Loucy (cell line): ENCODE measurements around the gene UCP1.

Source experiments
- H2AFZ ChIP-seq: fragments of 200-600 bp; sonication (generic); 2 replicates; pipeline ENCODE4 v1.6.0; 2016; ENCODE audit warnings: antibody characterized with exemption, mild to moderate bottlenecking, low read length, moderate library complexity
- H3F3A ChIP-seq: fragments of 200-600 bp; 2 replicates; pipeline ENCODE4 v1.6.0; 2016; ENCODE audit warnings: antibody characterized with exemption, low read depth, mild to moderate bottlenecking
- H3K27me3 ChIP-seq: fragments of 200-600 bp; sonication (generic); 2 replicates; pipeline ENCODE4 v1.6.1; 2014; ENCODE audit warnings: low read length, mild to moderate bottlenecking; ENCODE audit not compliant: insufficient read depth, poor library complexity, severe bottlenecking
- H3K36me3 ChIP-seq: fragments of 200-600 bp; sonication (generic); 2 replicates; pipeline ENCODE4 v1.6.1; 2016; ENCODE audit warnings: low read length; ENCODE audit not compliant: insufficient read depth
- H3K4me1 ChIP-seq: fragments of 200-600 bp; sonication (generic); 2 replicates; pipeline ENCODE4 v1.5.1; 2014; ENCODE audit warnings: low read length, mild to moderate bottlenecking; ENCODE audit not compliant: insufficient read depth, poor library complexity, severe bottlenecking
- H3K4me2 ChIP-seq: fragments of 200-600 bp; sonication (generic); 2 replicates; pipeline ENCODE4 v1.6.0; 2014; ENCODE audit warnings: antibody characterized with exemption, low read length, low read depth, mild to moderate bottlenecking; ENCODE audit not compliant: poor library complexity, severe bottlenecking
- H3K4me3 ChIP-seq: fragments of 200-600 bp; sonication (generic); 2 replicates; pipeline ENCODE4 v1.5.1; 2014; ENCODE audit warnings: low read length, mild to moderate bottlenecking, mixed read lengths; ENCODE audit not compliant: poor library complexity, severe bottlenecking
- H3K79me2 ChIP-seq: fragments of 200-600 bp; sonication (generic); 2 replicates; pipeline ENCODE4 v1.6.1; 2014; ENCODE audit warnings: low read length; ENCODE audit not compliant: insufficient read depth
- H3K9ac ChIP-seq: fragments of 200-600 bp; sonication (generic); 2 replicates; pipeline ENCODE4 v1.6.0; 2014; ENCODE audit warnings: mild to moderate bottlenecking, low read depth, low read length, moderate library complexity; ENCODE audit not compliant: poor library complexity, severe bottlenecking
- H3K9me2 ChIP-seq: fragments of 200-600 bp; sonication (generic); replicated peaks from 2 replicates; pipeline ENCODE4 v1.6.1; 2016; ENCODE audit warnings: low read depth, low read length, mixed read lengths
- H3K9me3 ChIP-seq: fragments of 200-600 bp; sonication (generic); 2 replicates; pipeline ENCODE4 v1.6.1; 2014; ENCODE audit warnings: mild to moderate bottlenecking, antibody characterized with exemption, low read length, low read depth; ENCODE audit not compliant: insufficient read depth
- H4K20me1 ChIP-seq: fragments of 200-600 bp; sonication (generic); 2 replicates; pipeline ENCODE4 v1.6.0; 2014; ENCODE audit warnings: antibody characterized with exemption, low read length, mild to moderate bottlenecking; ENCODE audit not compliant: insufficient read depth, poor library complexity, severe bottlenecking
- EZH2phosphoT487 ChIP-seq: fragments of 200-600 bp; IDR thresholded peaks from 2 replicates; pipeline ENCODE4 v1.6.1; 2018; ENCODE audit warnings: antibody characterized with exemption, mild to moderate bottlenecking, moderate library complexity, borderline replicate concordance
- TF ChIP-seq, protein P1 (sequence below): fragments of 200-600 bp; sonication (generic); conservative IDR thresholded peaks from 2 replicates; pipeline ENCODE4 v1.5.1; 2014; ENCODE audit warnings: mild to moderate bottlenecking, antibody characterized with exemption, low read length

Gene UCP1, protein sequence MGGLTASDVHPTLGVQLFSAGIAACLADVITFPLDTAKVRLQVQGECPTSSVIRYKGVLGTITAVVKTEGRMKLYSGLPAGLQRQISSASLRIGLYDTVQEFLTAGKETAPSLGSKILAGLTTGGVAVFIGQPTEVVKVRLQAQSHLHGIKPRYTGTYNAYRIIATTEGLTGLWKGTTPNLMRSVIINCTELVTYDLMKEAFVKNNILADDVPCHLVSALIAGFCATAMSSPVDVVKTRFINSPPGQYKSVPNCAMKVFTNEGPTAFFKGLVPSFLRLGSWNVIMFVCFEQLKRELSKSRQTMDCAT

DNA sequence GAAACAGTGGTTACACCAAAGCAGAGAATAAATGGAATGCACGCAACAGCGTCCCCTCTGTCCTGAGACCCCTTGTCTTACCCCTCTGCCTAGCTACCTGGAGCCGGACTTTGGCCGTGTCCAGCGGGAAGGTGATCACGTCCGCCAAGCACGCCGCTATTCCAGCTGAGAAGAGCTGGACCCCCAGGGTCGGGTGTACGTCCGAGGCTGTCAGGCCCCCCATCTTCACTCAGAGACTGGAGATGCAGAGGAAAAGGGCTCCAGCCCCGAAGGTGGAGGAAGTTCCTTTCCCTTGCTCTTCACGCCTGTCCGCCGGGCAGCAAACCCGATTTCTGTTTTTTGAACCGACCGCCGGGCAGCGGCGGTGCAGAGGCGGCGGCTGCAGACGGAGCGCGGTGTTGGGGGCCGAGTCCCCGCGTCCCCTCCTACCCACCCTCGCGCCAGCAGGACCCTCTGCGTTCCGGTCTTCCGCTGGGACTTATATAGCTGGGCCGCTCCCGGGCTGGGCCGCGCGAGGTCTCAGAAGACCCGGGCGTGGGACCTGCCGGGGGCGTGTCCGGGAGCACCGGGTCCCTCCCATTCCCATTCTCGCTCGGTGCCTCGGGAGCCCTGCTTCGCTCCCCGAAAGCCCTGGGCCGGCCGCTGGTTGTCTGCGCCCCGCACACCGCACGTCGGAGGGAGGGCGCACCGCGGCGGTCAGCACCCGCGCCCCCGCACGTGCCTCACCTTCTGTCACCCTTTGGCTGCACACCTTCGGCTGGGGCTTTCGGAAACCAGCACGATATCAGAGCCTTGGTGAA, at the start of gene UCP1:
Gene UCP1 (minus strand): TSS at position 455 of the 800 bp plus-strand sequence. CDS start 232 bp downstream, at position 223.
- H3F3A ChIP-seq = no peaks in the 10 kb centered on the region
- no peaks in the 10 kb centered on the region for H3K9me3 ChIP-seq
- no peaks in the 10 kb centered on the region for H3K36me3 ChIP-seq
- peaks cover 5% of the 10 kb centered on the region for H3K4me1 ChIP-seq
- no peaks in the 10 kb centered on the region for H3K27me3 ChIP-seq
- no peaks in the 10 kb centered on the region for H3K79me2 ChIP-seq
- H3K9me2 ChIP-seq = no peaks in the 10 kb centered on the region
- no peak for TF ChIP-seq EZH2phosphoT487
- TF ChIP-seq, protein P1, sequence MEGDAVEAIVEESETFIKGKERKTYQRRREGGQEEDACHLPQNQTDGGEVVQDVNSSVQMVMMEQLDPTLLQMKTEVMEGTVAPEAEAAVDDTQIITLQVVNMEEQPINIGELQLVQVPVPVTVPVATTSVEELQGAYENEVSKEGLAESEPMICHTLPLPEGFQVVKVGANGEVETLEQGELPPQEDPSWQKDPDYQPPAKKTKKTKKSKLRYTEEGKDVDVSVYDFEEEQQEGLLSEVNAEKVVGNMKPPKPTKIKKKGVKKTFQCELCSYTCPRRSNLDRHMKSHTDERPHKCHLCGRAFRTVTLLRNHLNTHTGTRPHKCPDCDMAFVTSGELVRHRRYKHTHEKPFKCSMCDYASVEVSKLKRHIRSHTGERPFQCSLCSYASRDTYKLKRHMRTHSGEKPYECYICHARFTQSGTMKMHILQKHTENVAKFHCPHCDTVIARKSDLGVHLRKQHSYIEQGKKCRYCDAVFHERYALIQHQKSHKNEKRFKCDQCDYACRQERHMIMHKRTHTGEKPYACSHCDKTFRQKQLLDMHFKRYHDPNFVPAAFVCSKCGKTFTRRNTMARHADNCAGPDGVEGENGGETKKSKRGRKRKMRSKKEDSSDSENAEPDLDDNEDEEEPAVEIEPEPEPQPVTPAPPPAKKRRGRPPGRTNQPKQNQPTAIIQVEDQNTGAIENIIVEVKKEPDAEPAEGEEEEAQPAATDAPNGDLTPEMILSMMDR = no peak
- H3K4me2 ChIP-seq = no peak within 1 kb of the TSS
- no peak within 1 kb of the TSS for H3K4me3 ChIP-seq
- H3K9ac ChIP-seq = no peak within 1 kb of the TSS
- H4K20me1 ChIP-seq = no peaks in the 10 kb centered on the region
- no peak within 1 kb of the TSS for H2AFZ ChIP-seq

DNA sequence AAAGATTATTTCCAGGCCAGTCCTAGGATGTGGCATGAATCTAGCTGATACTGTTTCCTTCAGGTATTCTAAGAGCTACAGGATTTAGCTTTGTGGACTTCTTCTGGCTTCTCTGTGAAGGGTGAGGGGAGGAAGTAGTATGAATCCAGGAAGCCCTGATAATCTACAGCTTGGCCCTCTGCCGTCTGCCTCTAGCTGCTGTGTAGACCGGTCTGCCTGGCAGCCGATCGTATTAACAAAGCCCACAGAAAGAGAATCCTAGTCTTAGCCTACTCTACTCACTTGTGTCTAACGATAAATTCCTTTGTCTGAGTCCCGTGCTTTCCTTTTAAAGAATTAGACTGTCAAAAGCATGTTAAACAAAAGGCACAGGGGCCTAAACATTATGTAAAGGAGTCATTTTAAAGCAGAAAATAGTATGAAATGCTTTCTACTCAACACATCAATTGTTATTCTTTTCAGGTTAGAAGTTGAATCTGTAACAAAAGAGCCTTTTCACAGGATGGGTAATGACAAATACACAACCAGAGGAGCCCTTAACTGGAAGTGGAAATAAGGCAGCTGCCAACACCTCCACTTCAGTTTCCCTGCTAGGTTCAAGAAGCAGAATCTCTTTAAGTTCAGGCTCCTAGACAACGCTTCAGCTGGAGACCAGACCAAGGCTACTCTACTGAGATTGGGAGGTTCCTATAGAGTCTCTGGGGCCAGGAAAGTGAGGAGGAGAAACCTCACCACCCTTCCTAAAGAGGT, 48.9 kb upstream of the UCP1 start:
- Histone ChIP-seq H3K4me2 (no peak overlapping the region), H2AFZ (peak overlapping the region; percentile 18; the same call in 1 of the 2 replicates), H3K9me2 (no peaks in the 10 kb centered on the region), H4K20me1 (no peaks in the 10 kb centered on the region), H3K79me2 (no peaks in the 10 kb centered on the region), H3F3A (no peaks in the 10 kb centered on the region), H3K4me3 (no peak overlapping the region), H3K9me3 (no peaks in the 10 kb centered on the region), H3K27me3 (no peaks in the 10 kb centered on the region), H3K4me1 (peaks cover 12% of the 10 kb centered on the region), H3K9ac (no peak overlapping the region), H3K36me3 (no peaks in the 10 kb centered on the region)
- TF ChIP-seq, protein P1 = no peak
- TF ChIP-seq EZH2phosphoT487 = no peak

DNA sequence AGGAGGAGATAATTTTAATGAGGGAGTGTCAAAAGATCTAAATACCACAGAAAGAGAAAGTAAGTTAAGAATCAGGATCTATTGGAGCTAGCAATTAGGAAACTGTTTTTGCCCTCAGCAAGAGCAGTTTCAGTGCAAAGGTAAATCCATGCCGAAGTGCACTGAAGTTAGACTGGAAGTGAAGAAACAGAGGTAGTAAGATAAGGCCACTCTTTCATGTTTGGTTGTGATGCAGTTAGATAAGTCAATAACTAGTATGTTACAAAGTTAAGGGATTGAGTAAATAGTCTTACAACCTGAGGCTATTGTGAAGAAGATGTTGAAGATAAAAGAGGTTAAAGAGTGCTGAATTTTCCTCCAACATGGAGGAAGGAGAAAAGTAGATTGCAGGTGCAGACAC, 46.7 kb upstream of the UCP1 start:
- no peaks in the 10 kb centered on the region for H3K9me3 ChIP-seq
- peak overlapping the region; percentile 71 for H2AFZ ChIP-seq
- H3K9ac ChIP-seq = no peak overlapping the region
- no peaks in the 10 kb centered on the region for H3K9me2 ChIP-seq
- H3K27me3 ChIP-seq = no peaks in the 10 kb centered on the region
- H3K79me2 ChIP-seq = no peaks in the 10 kb centered on the region
- no peak overlapping the region for H3K4me3 ChIP-seq
- no peak overlapping the region for H3K4me2 ChIP-seq
- H3K36me3 ChIP-seq = no peaks in the 10 kb centered on the region
- no peaks in the 10 kb centered on the region for H4K20me1 ChIP-seq
- H3F3A ChIP-seq = no peaks in the 10 kb centered on the region
- peaks cover 4% of the 10 kb centered on the region for H3K4me1 ChIP-seq
- no peak for TF ChIP-seq EZH2phosphoT487
- TF ChIP-seq, protein P1 = no peak
